GM12878 (cell line): ENCODE data around the gene SPOCD1. TPM values are rescaled to one million over a fixed set of nuclear protein-coding genes. Genes with fewer than 3 reads are reported as not detected.
A peak's percentile ranks its signal among the peaks of the same experiment; 100 is the strongest.

ENCODE experiments used
- ATAC-seq: fragments of 200-7000 bp; cut with Tn5 transposase; 3 replicates; pipeline ENCODE4 v1.9.1; 2020; ENCODE audit warnings: mild to moderate bottlenecking, moderate library complexity
- BruUV-seq: library from RNA; stranded (reverse); fragments of 400-500 nt; replicated peaks from 2 replicates; lab custom pipeline; 2021; lab: Mats Ljungman, UMichigan
- CTCF ChIA-PET: fragments of 300-600 bp; sonication (Branson Sonifier 250); formaldehyde crosslinking; extraction: SDS; loops from one replicate; lab custom pipeline; 2021; ENCODE audit warnings: inconsistent platforms; lab: Yijun Ruan, JAX
- POLR2A ChIA-PET: fragments of 350-600 bp; formaldehyde crosslinking; extraction: SDS; loops from one replicate; lab custom pipeline; 2021; ENCODE audit warnings: inconsistent platforms; lab: Charles Lee
- RAD21 ChIA-PET: fragments of 300-600 bp; sonication (Branson Sonifier 250); formaldehyde crosslinking; loops from one replicate; lab custom pipeline; 2023; ENCODE audit warnings: antibody characterized with exemption; ENCODE audit not compliant: unreplicated experiment; lab: Charles Lee
- SMC1A ChIA-PET: fragments of 300-600 bp; sonication (Branson Sonifier 250); formaldehyde crosslinking; loops from one replicate; lab custom pipeline; 2023; ENCODE audit not compliant: unreplicated experiment, uncharacterized antibody; lab: Charles Lee
- DNase-seq: peaks from one replicate; pipeline ENCODE4 v3.0.0-alpha.2; 2011; ENCODE audit warnings: low read depth, low spot score
- FAIRE-seq: peaks from 3 replicates; lab custom pipeline; 2011; peaks lifted over from hg19 to GRCh38; lab: Jason Lieb, UNC
- H2AFZ ChIP-seq: 2 replicates; pipeline ENCODE4 v1.6.0; 2011; ENCODE audit warnings: low read depth, low read length, control low read depth; ENCODE audit not compliant: control insufficient read depth
- H3K27ac ChIP-seq: 2 replicates; pipeline ENCODE4 v1.5.1; 2011; ENCODE audit warnings: control low read depth; ENCODE audit not compliant: control insufficient read depth, insufficient read depth
- H3K27me3 ChIP-seq, 2 experiments: replicated peaks in 1 of 2; 2 replicates each; pipeline versions ENCODE4 v1.6.0 to v1.6.1; 2011; ENCODE audit warnings: low read length in 1 of 2; ENCODE audit not compliant: control insufficient read depth in 2 of 2, insufficient read depth in 2 of 2
- H3K36me3 ChIP-seq, 2 experiments: 2 replicates each; pipeline ENCODE4 v1.5.1; 2011; ENCODE audit warnings: low read length in 1 of 2; ENCODE audit not compliant: control insufficient read depth in 2 of 2, insufficient read depth in 2 of 2
- H3K4me1 ChIP-seq: 2 replicates; pipeline ENCODE4 v1.6.1; 2011; ENCODE audit warnings: mild to moderate bottlenecking, low read length, moderate library complexity, mixed read lengths; ENCODE audit not compliant: control insufficient read depth, insufficient read depth
- H3K4me2 ChIP-seq: 2 replicates; pipeline ENCODE4 v1.6.0; 2011; ENCODE audit warnings: control low read depth; ENCODE audit not compliant: control insufficient read depth, insufficient read depth
- H3K4me3 ChIP-seq: fragments of 200-600 bp; sonication (generic); 2 replicates; pipeline ENCODE4 v1.5.1; 2016
- H3K79me2 ChIP-seq: 2 replicates; pipeline ENCODE4 v1.6.0; 2011; ENCODE audit warnings: low read length; ENCODE audit not compliant: control insufficient read depth, insufficient read depth
- H3K9ac ChIP-seq: 2 replicates; pipeline ENCODE4 v1.8.0; 2011; ENCODE audit warnings: low read length, control low read depth, mixed read lengths; ENCODE audit not compliant: control insufficient read depth, insufficient read depth
- H3K9me3 ChIP-seq: replicated peaks from 3 replicates; pipeline ENCODE4 v1.5.1; 2011; ENCODE audit warnings: mild to moderate bottlenecking, low read length; ENCODE audit not compliant: control insufficient read depth, insufficient read depth
- H4K20me1 ChIP-seq: 2 replicates; pipeline ENCODE4 v1.6.0; 2011; ENCODE audit not compliant: control insufficient read depth, insufficient read depth
- ATF7 ChIP-seq: fragments of 450-650 bp; IDR thresholded peaks from 2 replicates; pipeline ENCODE4 v1.6.1; 2016; ENCODE audit warnings: low read depth, mild to moderate bottlenecking
- CREB1 ChIP-seq: IDR thresholded peaks from 2 replicates; pipeline ENCODE4 v1.6.1; 2012; ENCODE audit warnings: low read depth, mild to moderate bottlenecking, inconsistent platforms
- CREM ChIP-seq: IDR thresholded peaks from 2 replicates; pipeline ENCODE4 v1.6.1; 2014; ENCODE audit warnings: antibody characterized with exemption, low read depth
- EED ChIP-seq: sonication (generic); IDR thresholded peaks from 2 replicates; pipeline ENCODE4 v1.6.1; 2016; ENCODE audit warnings: antibody characterized with exemption, low read depth
- MTA3 ChIP-seq: IDR thresholded peaks from 2 replicates; pipeline ENCODE4 v1.6.1; 2012; ENCODE audit warnings: low read length, inconsistent platforms, borderline replicate concordance
- MYC ChIP-seq: IDR thresholded peaks from 2 replicates; pipeline ENCODE4 v1.6.1; 2011; ENCODE audit warnings: mild to moderate bottlenecking, low read length, moderate library complexity, inconsistent platforms; ENCODE audit not compliant: insufficient read depth, insufficient replicate concordance, insufficient read length, severe bottlenecking
- NBN ChIP-seq: fragments of 450-650 bp; IDR thresholded peaks from 2 replicates; pipeline ENCODE4 v1.6.1; 2016
- NFYB ChIP-seq: IDR thresholded peaks from 2 replicates; pipeline ENCODE4 v1.6.1; 2011; ENCODE audit warnings: low read depth, mild to moderate bottlenecking, low read length, improper control_type of control experiment, moderate library complexity; ENCODE audit not compliant: insufficient read depth
- PAX8 ChIP-seq: fragments of 450-650 bp; IDR thresholded peaks from 2 replicates; pipeline ENCODE4 v1.6.1; 2017; ENCODE audit warnings: mild to moderate bottlenecking, moderate library complexity
- SIN3A ChIP-seq: IDR thresholded peaks from 2 replicates; pipeline ENCODE4 v1.6.1; 2012; ENCODE audit warnings: low read depth, low read length, improper control_type of control experiment
- TBL1XR1 ChIP-seq: IDR thresholded peaks from 2 replicates; pipeline ENCODE4 v1.6.1; 2012; ENCODE audit warnings: low read depth, low read length, improper control_type of control experiment
- YY1 ChIP-seq: IDR thresholded peaks from 2 replicates; pipeline ENCODE4 v1.6.1; 2011; ENCODE audit warnings: low read depth, mild to moderate bottlenecking, low read length
- ZBED1 ChIP-seq: IDR thresholded peaks from 2 replicates; pipeline ENCODE4 v1.6.1; 2016; ENCODE audit warnings: borderline replicate concordance
- ZNF622 ChIP-seq: fragments of 450-650 bp; IDR thresholded peaks from 2 replicates; pipeline ENCODE4 v1.6.1; 2017; ENCODE audit warnings: mild to moderate bottlenecking, inconsistent platforms
- WGBS: methylation state at CpG from one replicate; pipeline ENCODE4 v1.1.6; 2016; ENCODE audit warnings: low lambda C conversion rate; ENCODE audit not compliant: insufficient replicate concordance, insufficient coverage; ENCODE audit errors: missing lambda C conversion rate; 5-methylcytosine and 5-hydroxymethylcytosine counted together
- in situ Hi-C: fragments of 300-500 bp; cut with MboI; formaldehyde crosslinking; loops from 9 replicates; pipeline ENCODE4 v1.14.3; 2018; ENCODE audit warnings: mixed read lengths
- intact Hi-C: fragments of 100-400 bp; cut with micrococcal nuclease; formaldehyde crosslinking; loops from one replicate; pipeline ENCODE4 v1.14.2; 2022; ENCODE audit not compliant: unreplicated experiment
- polyA plus RNA-seq, 11 experiments: library from polyadenylated mRNA; depleted of rRNA in 4 of 11; unstranded in 6 of 11; stranded (reverse) in 5 of 11; fragments of >200 nt; fragmentation: Nextera tagmentation in 4 of 11; fragmentation: Illumina TruSeq in 1 of 11; extraction: Ambion mirVana in 4 of 11; extraction: Trizol in 1 of 11; gene quantifications; 1 replicate in 1 of 11; 2 replicates in 10 of 11; pipeline versions ENCODE4 v1.2.1 to v1.2.3, GENCODE V29; 2011 to 2016; ENCODE audit warnings: inconsistent platforms in 2 of 11, missing spikeins in 2 of 11, low read depth in 1 of 11
- total RNA-seq, 4 experiments: library from RNA; depleted of rRNA in 3 of 4; stranded (reverse); fragments of >200 nt in 3 of 4; fragmentation: Illumina TruSeq in 1 of 4; extraction: Trizol in 1 of 4; gene quantifications; 2 replicates each; pipeline versions ENCODE4 v1.2.1 to v1.2.3, GENCODE V29; 2013 to 2021
- TF ChIP-seq, protein P1 (sequence below): fragments of 450-650 bp; IDR thresholded peaks from 2 replicates; pipeline ENCODE4 v1.6.1; 2017; ENCODE audit warnings: antibody characterized with exemption, mild to moderate bottlenecking, moderate library complexity
- TF ChIP-seq, protein P2 (sequence below): fragments of 450-650 bp; formaldehyde crosslinking; IDR thresholded peaks from 2 replicates; pipeline ENCODE4 v1.4.0; 2020; ENCODE audit warnings: mild to moderate bottlenecking, moderate library complexity
- TF ChIP-seq, protein P3 (sequence below): fragments of 450-650 bp; IDR thresholded peaks from 2 replicates; pipeline ENCODE4 v1.6.1; 2017; ENCODE audit warnings: borderline replicate concordance

SPOCD1 gene
- total and polyA plus RNA-seq, 10 of the 15 experiments (the other 5 are each of a cell fraction or from before 2014, with no cell fraction given) = 0.02 to 0.65 (median 0.13) TPM; not detected in 4

DNA sequence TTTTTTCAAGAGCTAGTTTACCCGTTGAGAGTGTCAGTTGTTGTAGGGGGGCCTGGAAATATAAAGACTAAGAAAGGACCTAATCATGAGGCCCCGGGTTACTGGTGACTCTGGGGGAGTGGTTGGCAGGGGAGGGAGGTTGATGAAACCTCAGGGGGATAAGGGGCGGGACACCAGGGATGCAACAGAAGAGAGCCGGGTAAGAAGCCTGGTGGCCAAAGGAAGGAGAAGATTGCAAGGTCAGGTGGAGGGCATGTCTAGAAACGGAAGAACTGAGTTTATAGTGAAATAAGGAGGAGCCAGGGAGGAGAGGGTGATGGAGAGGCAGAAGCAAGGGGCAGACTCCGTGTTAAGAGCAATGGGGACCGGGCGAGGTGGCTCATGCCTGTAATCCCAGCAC is 12.5 kb upstream of the SPOCD1 start:
- POLR2A ChIA-PET = no interaction called here
- peak; percentile 54 for ATAC-seq
- TF ChIP-seq SIN3A (no peak), YY1 (no peak), NBN (no peak), MTA3 (no peak), PAX8 (no peak), EED (no peak), ZNF622 (no peak), CREM (no peak), CREB1 (no peak), MYC (no peak), NFYB (no peak), ZBED1 (no peak), ATF7 (no peak), TBL1XR1 (no peak)
- TF ChIP-seq, protein P1, sequence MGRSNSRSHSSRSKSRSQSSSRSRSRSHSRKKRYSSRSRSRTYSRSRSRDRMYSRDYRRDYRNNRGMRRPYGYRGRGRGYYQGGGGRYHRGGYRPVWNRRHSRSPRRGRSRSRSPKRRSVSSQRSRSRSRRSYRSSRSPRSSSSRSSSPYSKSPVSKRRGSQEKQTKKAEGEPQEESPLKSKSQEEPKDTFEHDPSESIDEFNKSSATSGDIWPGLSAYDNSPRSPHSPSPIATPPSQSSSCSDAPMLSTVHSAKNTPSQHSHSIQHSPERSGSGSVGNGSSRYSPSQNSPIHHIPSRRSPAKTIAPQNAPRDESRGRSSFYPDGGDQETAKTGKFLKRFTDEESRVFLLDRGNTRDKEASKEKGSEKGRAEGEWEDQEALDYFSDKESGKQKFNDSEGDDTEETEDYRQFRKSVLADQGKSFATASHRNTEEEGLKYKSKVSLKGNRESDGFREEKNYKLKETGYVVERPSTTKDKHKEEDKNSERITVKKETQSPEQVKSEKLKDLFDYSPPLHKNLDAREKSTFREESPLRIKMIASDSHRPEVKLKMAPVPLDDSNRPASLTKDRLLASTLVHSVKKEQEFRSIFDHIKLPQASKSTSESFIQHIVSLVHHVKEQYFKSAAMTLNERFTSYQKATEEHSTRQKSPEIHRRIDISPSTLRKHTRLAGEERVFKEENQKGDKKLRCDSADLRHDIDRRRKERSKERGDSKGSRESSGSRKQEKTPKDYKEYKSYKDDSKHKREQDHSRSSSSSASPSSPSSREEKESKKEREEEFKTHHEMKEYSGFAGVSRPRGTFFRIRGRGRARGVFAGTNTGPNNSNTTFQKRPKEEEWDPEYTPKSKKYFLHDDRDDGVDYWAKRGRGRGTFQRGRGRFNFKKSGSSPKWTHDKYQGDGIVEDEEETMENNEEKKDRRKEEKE = no peak
- TF ChIP-seq, protein P2, sequence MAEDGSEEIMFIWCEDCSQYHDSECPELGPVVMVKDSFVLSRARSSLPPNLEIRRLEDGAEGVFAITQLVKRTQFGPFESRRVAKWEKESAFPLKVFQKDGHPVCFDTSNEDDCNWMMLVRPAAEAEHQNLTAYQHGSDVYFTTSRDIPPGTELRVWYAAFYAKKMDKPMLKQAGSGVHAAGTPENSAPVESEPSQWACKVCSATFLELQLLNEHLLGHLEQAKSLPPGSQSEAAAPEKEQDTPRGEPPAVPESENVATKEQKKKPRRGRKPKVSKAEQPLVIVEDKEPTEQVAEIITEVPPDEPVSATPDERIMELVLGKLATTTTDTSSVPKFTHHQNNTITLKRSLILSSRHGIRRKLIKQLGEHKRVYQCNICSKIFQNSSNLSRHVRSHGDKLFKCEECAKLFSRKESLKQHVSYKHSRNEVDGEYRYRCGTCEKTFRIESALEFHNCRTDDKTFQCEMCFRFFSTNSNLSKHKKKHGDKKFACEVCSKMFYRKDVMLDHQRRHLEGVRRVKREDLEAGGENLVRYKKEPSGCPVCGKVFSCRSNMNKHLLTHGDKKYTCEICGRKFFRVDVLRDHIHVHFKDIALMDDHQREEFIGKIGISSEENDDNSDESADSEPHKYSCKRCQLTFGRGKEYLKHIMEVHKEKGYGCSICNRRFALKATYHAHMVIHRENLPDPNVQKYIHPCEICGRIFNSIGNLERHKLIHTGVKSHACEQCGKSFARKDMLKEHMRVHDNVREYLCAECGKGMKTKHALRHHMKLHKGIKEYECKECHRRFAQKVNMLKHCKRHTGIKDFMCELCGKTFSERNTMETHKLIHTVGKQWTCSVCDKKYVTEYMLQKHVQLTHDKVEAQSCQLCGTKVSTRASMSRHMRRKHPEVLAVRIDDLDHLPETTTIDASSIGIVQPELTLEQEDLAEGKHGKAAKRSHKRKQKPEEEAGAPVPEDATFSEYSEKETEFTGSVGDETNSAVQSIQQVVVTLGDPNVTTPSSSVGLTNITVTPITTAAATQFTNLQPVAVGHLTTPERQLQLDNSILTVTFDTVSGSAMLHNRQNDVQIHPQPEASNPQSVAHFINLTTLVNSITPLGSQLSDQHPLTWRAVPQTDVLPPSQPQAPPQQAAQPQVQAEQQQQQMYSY (CRISPR knock-in tag) = no peak
- TF ChIP-seq, protein P3, sequence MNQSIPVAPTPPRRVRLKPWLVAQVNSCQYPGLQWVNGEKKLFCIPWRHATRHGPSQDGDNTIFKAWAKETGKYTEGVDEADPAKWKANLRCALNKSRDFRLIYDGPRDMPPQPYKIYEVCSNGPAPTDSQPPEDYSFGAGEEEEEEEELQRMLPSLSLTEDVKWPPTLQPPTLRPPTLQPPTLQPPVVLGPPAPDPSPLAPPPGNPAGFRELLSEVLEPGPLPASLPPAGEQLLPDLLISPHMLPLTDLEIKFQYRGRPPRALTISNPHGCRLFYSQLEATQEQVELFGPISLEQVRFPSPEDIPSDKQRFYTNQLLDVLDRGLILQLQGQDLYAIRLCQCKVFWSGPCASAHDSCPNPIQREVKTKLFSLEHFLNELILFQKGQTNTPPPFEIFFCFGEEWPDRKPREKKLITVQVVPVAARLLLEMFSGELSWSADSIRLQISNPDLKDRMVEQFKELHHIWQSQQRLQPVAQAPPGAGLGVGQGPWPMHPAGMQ = no peak

More for the DNA sequence above, 12.5 kb upstream of the SPOCD1 start:
- H3K4me2 ChIP-seq = no peak overlapping the region
- no TSS peak for BruUV-seq
- no peak overlapping the region for H3K27ac ChIP-seq
- H3K9me3 ChIP-seq = no peaks in the 10 kb centered on the region
- H3K9ac ChIP-seq = no peak overlapping the region
- DNase-seq (no peak), FAIRE-seq (no peak)
- H3K4me1 ChIP-seq = peaks cover 16% of the 10 kb centered on the region
- H3K36me3 ChIP-seq = no peaks in the 10 kb centered on the region
- H3K79me2 ChIP-seq = no peaks in the 10 kb centered on the region
- in situ Hi-C loops = no loop called here
- intact Hi-C loops = no loop called here
- ChIA-PET CTCF (interaction anchor here (1.9 kb wide), 1 partner anchor 9 kb away, joined by 4 read pairs; no protein-coding TSS in a partner anchor), SMC1A (interaction anchor here (0.7 to 1.4 kb wide), 3 partner anchors 82 to 123 kb away, joined by 3 to 4 read pairs (median 3); no protein-coding TSS in a partner anchor), RAD21 (no interaction called here)
- WGBS = 65% methylated on average over 8 of the region's 8 CpGs
- no peaks in the 10 kb centered on the region for H4K20me1 ChIP-seq
- H3K27me3 ChIP-seq = peaks cover 0 to 1% of the 10 kb centered on the region in 2 experiments; a peak in 1 of 4 replicates
- H3K4me3 ChIP-seq = no peak overlapping the region
- H2AFZ ChIP-seq = no peak overlapping the region; the same call in 1 of the 2 replicates
